ENCODE results near the gene PHF21B. TPM values are rescaled to one million over a fixed set of nuclear protein-coding genes. Genes with fewer than 3 reads are reported as not detected.

Gene PHF21B
- polyA plus RNA-seq, 12 donors = 0.28 to 1.7 (median 0.48) TPM; not detected in 2

GRCh38 chr22:44895296-44896055, 114.3 kb downstream of the PHF21B start:
- DNase-seq = no peak

DNA sequence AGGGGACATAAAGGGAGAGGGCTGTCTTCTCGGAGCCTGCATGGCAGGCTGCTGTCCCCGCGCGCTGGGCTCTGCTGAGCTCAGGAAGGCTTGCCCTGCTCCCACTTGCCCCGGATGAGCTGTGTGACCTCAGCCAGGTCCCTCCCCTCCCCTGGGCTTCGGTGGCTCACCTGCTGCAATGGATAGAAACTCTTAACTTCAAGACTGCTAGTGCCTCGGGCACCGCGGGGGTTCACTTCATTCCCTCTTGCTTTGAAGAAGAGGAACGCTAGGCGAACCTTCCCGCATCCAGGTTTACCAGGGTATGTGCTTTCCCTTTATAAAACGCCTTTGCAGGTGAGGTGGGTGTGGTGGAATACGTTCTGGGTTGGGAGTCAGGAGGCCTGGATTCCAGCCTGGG, 115.0 kb downstream of the PHF21B start:
- DNase-seq = no peak

- no peak for DNase-seq
These were observed 115.5 kb downstream of the PHF21B start for GRCh38 chr22:44894321-44894720.

DNA sequence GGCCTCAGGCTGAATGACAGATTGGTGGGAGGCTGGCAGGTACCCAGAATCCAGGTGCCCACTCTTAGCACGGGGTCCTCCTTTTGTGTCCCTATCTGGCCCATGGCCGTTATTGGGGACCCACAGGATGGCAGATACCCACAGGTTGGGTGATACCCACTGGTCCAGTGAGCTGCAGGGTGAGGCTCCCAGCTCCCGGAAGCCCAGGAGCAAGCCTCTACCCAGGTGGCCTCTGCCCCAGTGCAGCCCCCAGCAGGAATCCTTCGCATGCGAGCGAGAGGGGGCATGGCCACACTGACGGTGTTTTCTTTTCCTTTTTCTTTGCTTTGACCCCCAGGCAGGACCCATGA, 116.1 kb downstream of the PHF21B start:
- DNase-seq = no peak

GRCh38 chr22:44892803-44893730, 116.7 kb downstream of the PHF21B start:
- no peak for DNase-seq

GRCh38 chr22:44892243-44892642, 117.6 kb downstream of the PHF21B start:
- DNase-seq = no peak

- no peak for DNase-seq
These were observed 118.0 kb downstream of the PHF21B start for GRCh38 chr22:44891791-44892190.

DNA sequence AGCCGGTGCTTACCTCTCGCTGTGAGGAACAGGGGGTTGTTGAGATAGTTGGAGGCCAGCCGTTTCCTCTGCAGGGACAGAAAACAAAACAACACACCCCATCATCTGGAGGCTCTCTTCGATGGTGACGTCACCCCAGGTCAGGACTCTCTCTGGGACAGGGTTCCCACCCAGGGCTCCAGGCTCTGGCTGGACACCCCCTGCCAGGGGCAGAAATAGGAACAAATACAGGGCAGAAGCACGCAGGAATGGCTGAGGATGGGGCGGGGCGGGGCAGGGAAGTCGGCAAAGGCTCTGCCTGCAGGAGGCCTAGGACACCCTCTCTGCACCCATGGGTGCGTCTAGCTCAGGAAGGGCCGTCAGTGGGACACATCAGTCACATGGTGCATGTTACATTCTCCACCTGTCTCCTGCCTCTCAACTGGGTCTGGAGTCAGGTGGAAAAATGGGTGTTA, 118.5 kb downstream of the PHF21B start:
- DNase-seq = no peak

DNA sequence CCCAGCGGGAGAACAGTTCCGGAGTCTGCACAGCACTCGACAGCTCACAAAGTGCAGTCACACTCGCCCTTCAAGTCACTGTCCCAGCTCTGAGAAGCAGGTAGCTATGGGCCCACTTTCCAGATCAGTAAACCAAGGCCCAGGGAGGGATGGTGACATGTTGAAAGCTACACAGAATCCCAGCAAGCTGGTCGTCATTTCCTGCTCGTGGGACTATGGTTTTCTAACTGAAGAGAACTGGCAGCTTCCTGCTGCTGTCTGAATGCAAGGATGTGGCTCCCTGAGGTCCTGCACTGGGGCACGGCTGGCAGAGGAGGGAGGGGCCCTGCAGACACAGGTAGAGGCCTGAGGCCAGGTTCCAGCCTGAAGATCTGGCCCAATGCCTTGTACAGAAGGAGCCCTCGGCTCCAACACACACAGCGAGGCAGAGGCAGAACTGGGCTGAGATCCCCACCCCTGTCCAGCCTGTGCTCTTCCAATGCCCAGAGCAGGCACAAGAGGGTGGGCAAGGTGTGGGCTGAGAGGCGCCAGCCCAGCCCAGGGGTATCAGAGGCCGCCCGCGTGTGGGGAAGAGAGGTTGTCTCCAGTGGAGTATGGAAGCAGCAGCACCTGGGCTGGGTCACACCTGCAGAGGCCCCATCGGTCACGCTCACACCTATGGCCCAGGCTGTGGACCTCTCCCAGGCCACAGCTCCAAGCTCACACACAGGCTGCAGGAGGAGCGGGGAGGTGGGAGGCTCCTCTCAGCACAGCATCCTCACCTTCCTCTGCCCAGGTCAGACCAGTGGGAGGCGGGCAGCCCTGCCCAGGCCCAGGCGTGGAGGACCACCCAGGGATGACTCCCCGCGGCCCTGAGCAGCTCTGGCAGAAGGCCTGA, 119.2 kb downstream of the PHF21B start:
- DNase-seq = no peak

DNA sequence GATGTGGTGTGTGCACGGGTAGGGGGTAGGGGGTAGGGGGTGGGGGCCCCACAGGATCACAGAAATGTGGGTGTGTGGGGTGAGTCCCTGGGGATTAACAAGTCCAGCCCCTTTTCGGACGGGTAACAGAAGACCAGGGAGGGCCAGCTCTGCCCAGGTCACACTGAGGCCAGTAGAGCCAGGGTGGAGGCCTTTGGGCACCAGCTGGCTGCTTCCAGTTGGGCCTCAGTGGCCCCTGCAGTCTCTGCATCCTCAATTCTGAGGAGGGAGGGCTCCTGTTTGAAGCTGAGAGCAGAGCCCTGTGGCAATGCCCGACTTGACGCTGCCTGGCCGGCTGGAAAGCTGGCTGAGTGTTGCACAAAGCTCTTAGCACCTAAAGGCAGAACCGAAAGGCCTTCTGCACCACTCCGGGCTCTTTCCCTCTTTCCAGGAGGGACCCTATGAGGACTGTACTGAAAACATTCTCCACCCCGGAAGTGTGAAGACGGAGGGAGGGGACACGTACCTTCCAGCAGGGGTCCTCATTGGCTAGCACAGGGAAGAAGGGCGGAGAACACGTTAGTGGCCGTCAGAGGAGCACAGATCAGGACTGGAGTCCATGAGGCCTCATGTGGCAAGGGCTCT, 120.4 kb downstream of the PHF21B start:
- no peak for DNase-seq

DNA sequence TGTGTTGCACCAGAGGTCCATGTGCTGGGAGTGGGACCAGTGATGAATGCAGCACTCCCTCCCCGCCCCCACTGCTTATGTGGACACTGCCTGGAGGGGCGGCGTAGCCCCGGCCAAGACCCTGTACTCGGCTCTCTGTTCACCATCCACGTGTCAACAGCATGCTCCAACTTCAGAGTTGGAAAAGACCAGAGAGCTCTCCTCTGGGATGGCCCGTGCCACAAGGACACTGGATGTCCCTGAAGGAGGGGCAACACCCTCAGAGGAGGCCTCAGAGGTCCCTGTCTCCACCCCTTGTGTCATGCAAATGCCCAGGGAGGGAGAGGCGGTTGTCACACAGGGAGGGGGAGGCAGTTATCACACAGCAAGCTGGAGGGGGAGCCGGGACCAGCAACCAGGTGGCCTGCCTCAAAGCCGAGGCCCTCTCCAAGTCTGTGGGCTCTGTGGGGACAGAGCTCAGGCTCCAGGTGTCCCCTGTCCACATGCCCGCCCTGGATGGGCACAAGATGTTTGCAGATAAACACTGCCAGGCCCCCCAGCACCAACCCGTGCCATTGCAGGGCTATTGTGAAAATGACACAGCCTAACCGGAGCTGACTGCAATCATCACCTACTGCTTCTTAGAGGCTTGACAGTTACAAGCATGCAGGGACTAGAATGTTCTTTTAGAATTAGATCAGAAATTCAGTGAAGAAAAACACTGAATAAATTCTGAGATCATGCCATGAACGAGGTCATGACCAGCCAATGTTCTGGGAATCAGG, 121.1 kb downstream of the PHF21B start:
- no peak for DNase-seq

GRCh38 chr22:44887941-44888366, 121.9 kb downstream of the PHF21B start:
- DNase-seq = no peak

GRCh38 chr22:44885806-44886360, 123.9 kb downstream of the PHF21B start:
- DNase-seq = no peak

- no peak for DNase-seq
These were observed 124.6 kb downstream of the PHF21B start for GRCh38 chr22:44884968-44885805.

DNA sequence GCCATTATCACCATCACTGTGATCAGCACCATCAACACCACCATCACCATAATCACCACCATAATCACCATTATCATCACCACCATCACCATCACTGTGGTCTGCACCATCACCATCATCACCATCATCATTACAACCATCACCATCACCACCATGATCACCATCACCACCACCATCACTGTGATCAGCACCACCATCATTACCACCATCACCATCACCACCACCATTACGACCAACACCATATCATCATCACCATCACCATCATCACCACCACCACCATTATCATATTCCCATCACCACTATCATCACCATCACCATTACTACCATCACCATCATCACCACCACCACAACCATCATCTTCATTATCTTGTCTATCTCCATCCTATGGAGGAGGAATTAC, 125.2 kb downstream of the PHF21B start:
- DNase-seq = no peak

- no peak for DNase-seq
These were observed 126.8 kb downstream of the PHF21B start for GRCh38 chr22:44883011-44883421.

- DNase-seq = no peak
These were observed 127.4 kb downstream of the PHF21B start for GRCh38 chr22:44882226-44882905.

GRCh38 chr22:44881624-44882023, 128.2 kb downstream of the PHF21B start:
- no peak for DNase-seq

Measured in muscle of arm (tissue), 12 donors.